ENCODE data around the gene SPATA46. TPM values are rescaled to one million over a fixed set of nuclear protein-coding genes. Genes with fewer than 3 reads are reported as not detected.

Gene SPATA46
- total and polyA plus RNA-seq, 2 of the 8 experiments (the other 6 are each of a cell fraction or from before 2014, with no cell fraction given): not detected

- Histone ChIP-seq H3K9me3 (ENCODE audit: insufficient read depth in 2 of 2, low read depth in 1 of 2, low read length in 1 of 2) (no peaks in the 10 kb centered on the region), H2AK5ac (ENCODE audit: low read depth, low read length) (no peak overlapping the region), H3K27me3 (replicated peaks in 1 of 4; ENCODE audit: control insufficient read depth in 3 of 4, extremely low read depth in 1 of 4, insufficient read depth in 3 of 4, low read length in 3 of 4) (no peaks in the 10 kb centered on the region), H4K91ac (replicated peaks; ENCODE audit: insufficient read length, low read length) (no peak overlapping the region), H3K23me2 (ENCODE audit: low read depth, low read length) (no peaks in the 10 kb centered on the region), H3K79me1 (ENCODE audit: low read depth, low read length) (no peaks in the 10 kb centered on the region), H3K56ac (replicated peaks; ENCODE audit: insufficient read length, low read depth, low read length) (no peak overlapping the region), H2BK5ac (ENCODE audit: low read depth, low read length) (no peak overlapping the region), H3K4me1 (replicated peaks in 1 of 4; ENCODE audit: control insufficient read depth in 3 of 4, insufficient read depth in 4 of 4, low read length in 3 of 4) (peaks cover 0 to 6% (median 1%) of the 10 kb centered on the region in 4 experiments; a peak in 4 of 7 replicates), H3K4me2 (ENCODE audit: insufficient read depth in 1 of 2, low read depth in 2 of 2, low read length in 2 of 2) (no peak overlapping the region), H3K9ac (replicated peaks in 1 of 4; ENCODE audit: extremely low read depth in 1 of 4, low read depth in 3 of 4, low read length in 3 of 4) (no peak overlapping the region), H4K5ac (ENCODE audit: insufficient read length, low read depth, low read length) (no peak overlapping the region), H3K4me3 (ENCODE audit: extremely low read depth in 1 of 4, insufficient read depth in 2 of 4, low read depth in 3 of 4, low read length in 4 of 4) (no peak overlapping the region), H2BK120ac (replicated peaks; ENCODE audit: low read depth, low read length) (no peak overlapping the region), H3K36me3 (ENCODE audit: control insufficient read depth in 2 of 4, insufficient read depth in 4 of 4, low read length in 3 of 4) (no peaks in the 10 kb centered on the region), H3K79me2 (ENCODE audit: control insufficient read depth in 1 of 2, insufficient read depth in 2 of 2, low read length in 2 of 2) (no peaks in the 10 kb centered on the region), H2AFZ (ENCODE audit: low read length) (no peak overlapping the region), H2BK12ac (ENCODE audit: low read depth, low read length) (no peak overlapping the region), H3K27ac (ENCODE audit: low read depth, low read length) (no peak overlapping the region), H4K20me1 (replicated peaks in 1 of 2; ENCODE audit: control insufficient read depth in 1 of 2, insufficient read depth in 2 of 2, low read length in 2 of 2) (no peaks in the 10 kb centered on the region), H3K18ac (ENCODE audit: extremely low read depth, low read length) (no peak overlapping the region), H4K8ac (ENCODE audit: extremely low read depth, insufficient read depth, low read length) (no peak overlapping the region), H3K23ac (ENCODE audit: insufficient read length) (no peak overlapping the region), H3K4ac (replicated peaks; ENCODE audit: insufficient read length, low read depth, low read length) (no peak overlapping the region), H3K14ac (ENCODE audit: insufficient read length) (no peak overlapping the region), H2BK15ac (ENCODE audit: low read length) (no peak overlapping the region), H2BK20ac (ENCODE audit: low read length) (no peak overlapping the region)
- TF ChIP-seq BCL11A (IDR thresholded peaks at IDR 0.05; ENCODE audit: low read depth in 2 of 2, low read length in 2 of 2) (no peak), RAD21 (IDR thresholded peaks at IDR 0.05 in 1 of 2, conservative IDR thresholded peaks at IDR 0.05 in 1 of 2; ENCODE audit: low read depth in 2 of 2, low read length in 2 of 2) (peak; percentile 81 to 83)
- TF ChIP-seq, protein P1, sequence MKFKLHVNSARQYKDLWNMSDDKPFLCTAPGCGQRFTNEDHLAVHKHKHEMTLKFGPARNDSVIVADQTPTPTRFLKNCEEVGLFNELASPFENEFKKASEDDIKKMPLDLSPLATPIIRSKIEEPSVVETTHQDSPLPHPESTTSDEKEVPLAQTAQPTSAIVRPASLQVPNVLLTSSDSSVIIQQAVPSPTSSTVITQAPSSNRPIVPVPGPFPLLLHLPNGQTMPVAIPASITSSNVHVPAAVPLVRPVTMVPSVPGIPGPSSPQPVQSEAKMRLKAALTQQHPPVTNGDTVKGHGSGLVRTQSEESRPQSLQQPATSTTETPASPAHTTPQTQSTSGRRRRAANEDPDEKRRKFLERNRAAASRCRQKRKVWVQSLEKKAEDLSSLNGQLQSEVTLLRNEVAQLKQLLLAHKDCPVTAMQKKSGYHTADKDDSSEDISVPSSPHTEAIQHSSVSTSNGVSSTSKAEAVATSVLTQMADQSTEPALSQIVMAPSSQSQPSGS (IDR thresholded peaks at IDR 0.05; ENCODE audit: low read length): no peak
- TF ChIP-seq, protein P2, sequence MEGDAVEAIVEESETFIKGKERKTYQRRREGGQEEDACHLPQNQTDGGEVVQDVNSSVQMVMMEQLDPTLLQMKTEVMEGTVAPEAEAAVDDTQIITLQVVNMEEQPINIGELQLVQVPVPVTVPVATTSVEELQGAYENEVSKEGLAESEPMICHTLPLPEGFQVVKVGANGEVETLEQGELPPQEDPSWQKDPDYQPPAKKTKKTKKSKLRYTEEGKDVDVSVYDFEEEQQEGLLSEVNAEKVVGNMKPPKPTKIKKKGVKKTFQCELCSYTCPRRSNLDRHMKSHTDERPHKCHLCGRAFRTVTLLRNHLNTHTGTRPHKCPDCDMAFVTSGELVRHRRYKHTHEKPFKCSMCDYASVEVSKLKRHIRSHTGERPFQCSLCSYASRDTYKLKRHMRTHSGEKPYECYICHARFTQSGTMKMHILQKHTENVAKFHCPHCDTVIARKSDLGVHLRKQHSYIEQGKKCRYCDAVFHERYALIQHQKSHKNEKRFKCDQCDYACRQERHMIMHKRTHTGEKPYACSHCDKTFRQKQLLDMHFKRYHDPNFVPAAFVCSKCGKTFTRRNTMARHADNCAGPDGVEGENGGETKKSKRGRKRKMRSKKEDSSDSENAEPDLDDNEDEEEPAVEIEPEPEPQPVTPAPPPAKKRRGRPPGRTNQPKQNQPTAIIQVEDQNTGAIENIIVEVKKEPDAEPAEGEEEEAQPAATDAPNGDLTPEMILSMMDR (IDR thresholded peaks at IDR 0.05; ENCODE audit: control extremely low read depth in 1 of 3, insufficient read depth in 1 of 3, low read depth in 1 of 3, low read length in 3 of 3): peak in 2 of 3 experiments; percentile 63 to 69; a peak in 3 of 4 replicates
- no peak for FAIRE-seq
- peak in 1 of 2 experiments; percentile 40 for DNase-seq (ENCODE audit: low read depth in 1 of 2, low spot score in 2 of 2)
- POLR2A ChIA-PET (ENCODE audit: partially characterized antibody): interaction anchor here (1.3 kb wide), 1 partner anchor 322 kb away, joined by 3 read pairs; the partner anchor contains the start of gene NOS1AP
- CTCF ChIA-PET (ENCODE audit: partially characterized antibody): interaction anchor here (0.6 to 6.4 kb wide), 42 partner anchors 9 to 718 kb away, joined by 3 to 46 read pairs (median 4); partner anchors contain the start of gene C1orf226
- 69% methylated on average over 4 of the region's 4 CpGs; no CpG with 5 or more reads in 1 of the 2 experiments for WGBS, 2 experiments (ENCODE audit: extremely low coverage in 1 of 2, insufficient coverage in 1 of 2, insufficient read length in 1 of 2, insufficient replicate concordance in 2 of 2, low coverage in 1 of 2, low lambda C conversion rate in 2 of 2, missing lambda C conversion rate in 1 of 2)
Measured at GRCh38 chr1:162391790-162392563, 15.3 kb upstream of the SPATA46 start.
